GM21423 (cell line): Measurements from ENCODE around the gene RANBP3.
A peak's percentile ranks its signal among the peaks of the same experiment; 100 is the strongest.
"Not testable (repeated sequence)": the region's sequence is repeated elsewhere in the genome, so short reads cannot be mapped to it uniquely, and the experiment has no call there.

Source experiments
- ATAC-seq: cut with Tn5 transposase; IDR thresholded peaks from one replicate; pipeline ENCODE4 v1.9.1; 2021; ENCODE audit warnings: mild to moderate bottlenecking, moderate library complexity; ENCODE audit not compliant: unreplicated experiment

RANBP3 gene

GRCh38 chr19:5967994-5968430, 9.9 kb downstream of the RANBP3 start:
- no peak for ATAC-seq

GRCh38 chr19:5967571-5967970, 10.4 kb downstream of the RANBP3 start:
- ATAC-seq, result no peak

- ATAC-seq, result no peak
Observed at GRCh38 chr19:5966941-5967340, 11.0 kb downstream of the RANBP3 start.

- ATAC-seq, result no peak
Observed at GRCh38 chr19:5966215-5966614, 11.7 kb downstream of the RANBP3 start.

DNA sequence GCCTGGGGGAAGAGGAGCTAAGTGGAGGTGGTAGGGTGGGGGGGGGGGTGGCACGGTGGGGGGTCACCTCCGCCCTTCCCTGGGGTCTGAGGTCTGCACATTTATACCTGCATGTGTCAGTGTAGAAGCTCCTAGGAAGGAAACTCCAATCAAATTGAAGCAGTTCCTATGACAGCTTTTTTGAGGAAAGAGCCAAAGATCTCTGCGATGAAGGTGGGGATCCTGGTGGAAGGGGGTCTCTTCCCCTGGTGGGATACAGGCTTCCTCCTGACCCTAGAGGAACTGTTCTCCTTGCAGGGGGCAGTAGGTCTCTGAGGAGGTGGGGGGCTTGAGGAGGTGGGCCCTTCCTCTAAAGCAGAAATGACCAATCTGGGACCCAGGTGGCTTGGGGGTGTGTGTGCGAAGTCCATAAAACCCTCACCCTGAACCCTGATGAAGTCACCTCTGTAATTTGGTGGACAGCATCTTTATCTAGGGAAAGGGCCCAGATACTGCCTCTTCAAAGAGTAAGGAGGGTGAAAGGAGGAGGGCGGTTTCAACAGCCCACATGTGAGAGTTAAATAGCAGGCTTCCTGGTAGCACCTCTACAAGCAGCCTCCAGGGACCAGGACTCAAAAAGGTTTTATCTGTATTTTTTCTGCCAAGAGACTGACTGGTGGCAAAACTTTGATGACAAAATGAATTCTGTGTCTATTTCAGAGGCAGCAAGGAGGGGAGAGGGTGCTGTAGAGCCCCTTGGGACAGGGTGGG, 12.9 kb downstream of the RANBP3 start:
- no peak for ATAC-seq

DNA sequence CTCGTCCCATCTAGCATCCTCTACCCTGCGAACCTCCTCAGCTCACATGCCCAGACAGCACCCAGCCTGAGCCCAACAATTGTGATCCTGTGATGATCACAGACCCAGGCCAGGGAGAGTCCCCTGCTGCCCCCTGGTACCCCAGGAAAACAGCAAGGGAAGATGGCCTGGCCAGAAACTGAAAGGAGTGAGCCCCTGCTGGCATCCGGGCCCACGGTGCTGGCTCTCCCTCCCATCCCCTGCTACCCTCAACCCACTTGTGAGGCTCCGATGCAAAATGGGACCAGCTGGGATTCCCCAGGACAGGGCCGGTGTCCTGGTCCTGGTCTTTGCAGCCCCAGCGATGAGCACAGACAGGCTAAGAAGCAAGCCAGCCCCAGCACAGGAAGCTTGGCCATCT, 14.1 kb downstream of the RANBP3 start:
- no peak for ATAC-seq

DNA sequence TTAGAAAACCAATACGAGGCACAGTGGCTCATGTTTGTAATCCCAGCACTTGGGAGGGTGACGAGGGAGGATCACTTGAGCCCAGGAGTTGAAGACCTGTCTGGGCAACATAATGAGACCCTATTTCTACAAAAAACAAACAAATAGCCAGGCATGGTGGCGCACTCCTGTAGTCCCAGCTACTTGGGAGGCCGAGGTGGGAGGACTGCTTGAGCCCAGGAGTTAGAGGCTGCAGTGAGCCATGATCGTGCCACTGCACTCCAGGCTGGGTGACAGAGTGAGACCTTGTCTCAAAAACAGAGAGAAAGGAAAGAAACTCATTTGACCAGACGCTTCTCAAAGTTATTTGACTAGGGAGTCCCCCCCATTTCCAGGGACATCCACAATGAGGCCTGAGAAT, 14.7 kb downstream of the RANBP3 start:
- not testable (repeated sequence) for ATAC-seq

DNA sequence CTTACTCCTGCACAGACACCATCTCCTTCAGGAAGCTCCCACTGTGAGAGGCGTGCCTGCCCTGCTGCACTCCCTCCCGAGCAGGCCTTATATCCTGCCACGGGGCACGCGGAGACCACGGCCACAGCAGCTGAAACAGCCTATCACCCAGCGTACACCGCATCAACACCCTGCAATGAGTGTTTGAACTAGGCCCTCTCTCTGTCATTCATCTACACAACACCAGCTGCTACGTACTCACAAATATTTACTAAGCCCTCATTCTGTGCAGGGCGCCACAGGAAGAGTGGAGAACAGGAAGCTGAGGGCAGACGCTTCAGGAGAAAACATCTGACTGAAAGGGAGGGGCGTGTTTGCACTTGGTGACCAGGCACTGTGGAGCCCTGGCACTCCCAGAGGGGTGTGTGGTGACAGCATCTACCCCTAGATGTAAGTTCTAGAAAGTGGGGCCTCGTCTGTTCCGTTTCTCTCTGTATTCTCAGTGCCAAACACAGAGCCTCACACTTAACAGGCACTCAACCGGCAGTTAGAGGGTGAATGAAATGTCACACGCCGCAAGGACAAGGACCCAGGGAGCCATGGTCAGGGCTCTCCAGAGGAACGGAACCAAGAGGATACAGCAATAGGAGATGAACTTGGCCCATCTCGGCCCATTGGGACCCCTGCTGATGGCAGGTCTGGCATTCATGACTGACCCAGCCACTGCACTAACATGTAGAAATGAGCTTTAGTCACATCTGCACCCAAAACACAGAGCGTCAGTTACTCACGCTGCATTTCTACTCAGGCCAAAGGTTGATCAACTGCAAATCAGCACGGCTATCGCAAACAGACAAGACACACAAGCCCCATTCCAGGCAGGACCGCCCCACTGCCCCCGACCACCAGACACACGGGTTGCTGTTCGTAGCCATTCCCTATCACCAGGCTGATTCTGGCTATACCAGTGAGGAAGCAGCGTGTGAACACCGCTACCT, 15.7 kb downstream of the RANBP3 start:
- ATAC-seq, result peak; percentile 58

GRCh38 chr19:5961641-5961968, 16.3 kb downstream of the RANBP3 start:
- not testable (repeated sequence) for ATAC-seq

- no peak for ATAC-seq
Observed at GRCh38 chr19:5960005-5961001, 17.6 kb downstream of the RANBP3 start.

DNA sequence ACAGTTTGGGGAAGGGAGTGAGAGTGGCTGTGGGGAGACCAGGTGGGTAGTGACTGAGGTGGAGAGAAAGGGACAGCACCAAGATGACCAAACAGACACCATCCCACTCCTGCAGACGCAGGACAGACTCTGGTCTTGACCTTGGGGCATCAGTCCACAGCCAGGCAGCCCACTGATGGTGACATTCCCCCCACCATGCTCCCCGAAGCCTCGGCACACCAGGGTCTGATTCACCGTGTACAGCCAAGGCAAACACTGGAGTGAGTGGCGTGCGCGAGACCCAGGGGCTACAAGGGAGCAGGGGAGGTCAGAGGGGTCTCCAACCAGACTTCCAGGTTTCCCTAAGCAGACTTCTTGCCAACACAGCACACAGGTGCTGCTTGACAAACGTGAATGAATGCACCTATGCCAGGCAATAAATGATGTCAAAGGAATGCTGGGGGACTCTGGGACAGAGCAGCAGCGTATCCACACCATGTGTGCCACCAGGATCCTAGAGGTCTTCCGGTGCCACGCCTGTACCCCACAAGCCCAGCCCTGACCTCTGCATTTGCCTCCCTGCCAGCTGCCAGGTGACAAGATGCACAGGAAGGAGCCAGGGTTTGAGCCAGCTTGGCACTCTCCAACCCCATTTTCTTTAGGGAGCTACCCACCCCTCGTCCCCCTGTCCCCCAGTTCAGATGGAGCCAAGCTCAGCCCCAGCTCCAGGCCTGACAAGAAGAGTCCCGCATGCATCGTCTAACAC, 18.5 kb downstream of the RANBP3 start:
- no peak for ATAC-seq

DNA sequence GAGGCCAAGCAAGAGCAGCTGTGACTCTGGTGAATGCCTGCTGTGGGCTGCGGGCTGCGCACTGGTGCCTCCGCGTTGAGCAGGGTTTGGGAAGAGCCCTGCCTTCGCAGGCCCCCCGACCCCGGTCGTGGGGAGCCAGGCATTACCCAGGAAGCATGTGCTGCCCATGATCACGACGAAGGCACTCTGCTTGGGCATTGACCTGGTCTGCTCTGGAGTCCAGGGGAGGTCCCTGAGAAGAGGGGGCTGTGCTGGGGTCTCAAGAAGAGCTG, 19.2 kb downstream of the RANBP3 start:
- ATAC-seq, result no peak

DNA sequence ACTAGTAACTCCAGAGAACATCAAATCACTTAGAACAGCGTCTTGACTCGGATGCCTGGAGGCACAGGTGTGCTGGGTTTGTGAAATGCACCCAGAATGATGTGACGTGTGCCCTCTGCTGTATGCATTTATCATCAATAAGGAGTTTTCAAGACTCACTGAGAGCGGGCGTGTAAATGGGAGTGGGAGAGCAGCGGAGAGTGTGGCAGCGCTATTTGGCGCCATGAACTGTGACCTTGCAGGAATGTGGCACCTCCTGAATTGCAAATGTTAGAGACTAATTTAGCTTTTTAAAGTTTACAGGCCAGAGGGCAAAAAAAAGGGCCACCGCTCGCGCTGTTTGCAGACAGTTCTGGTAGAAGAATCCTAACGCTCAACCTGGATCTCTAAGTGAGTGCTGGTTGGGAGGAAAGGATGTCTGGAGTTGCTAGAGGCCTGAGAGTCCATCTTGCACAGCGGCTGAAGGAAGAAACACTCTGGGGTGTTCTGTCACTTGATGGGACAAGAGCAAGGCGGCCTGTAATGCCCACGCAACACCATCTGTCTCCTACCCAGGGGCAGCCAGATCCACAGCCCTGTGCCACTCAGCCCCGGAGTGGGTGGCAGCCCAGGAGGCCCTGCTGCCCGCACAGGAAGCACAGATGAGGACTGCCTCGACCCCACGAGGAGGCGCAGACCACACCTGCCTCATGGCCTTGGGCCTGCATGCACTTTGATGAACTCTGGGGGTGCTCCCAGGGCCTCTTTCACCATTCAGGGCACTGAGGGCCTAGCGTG, 19.7 kb downstream of the RANBP3 start:
- ATAC-seq, result no peak

GRCh38 chr19:5957170-5957569, 20.8 kb downstream of the RANBP3 start:
- no peak for ATAC-seq

DNA sequence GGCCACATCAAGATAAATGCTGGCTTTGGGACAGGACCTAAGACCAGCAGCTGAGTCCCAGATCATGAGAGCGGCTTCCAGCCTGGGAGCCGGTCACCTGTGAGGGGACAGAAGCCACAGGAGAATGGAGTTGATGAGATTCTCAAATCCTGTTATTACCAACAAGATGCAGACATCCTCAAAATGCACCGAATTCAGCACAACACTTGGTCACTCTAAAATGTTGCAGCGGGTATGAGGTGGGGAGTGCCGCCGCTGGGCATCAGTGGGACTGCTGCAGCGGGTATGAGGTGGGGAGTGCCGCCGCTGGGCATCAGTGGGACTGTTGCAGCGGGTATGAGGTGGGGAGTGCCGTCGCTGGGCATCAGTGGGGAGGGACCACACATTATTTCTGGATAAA, 21.2 kb downstream of the RANBP3 start:
- ATAC-seq, result no peak

- no peak for ATAC-seq
Observed at GRCh38 chr19:5956323-5956722, 21.6 kb downstream of the RANBP3 start.

- no peak for ATAC-seq
Observed at GRCh38 chr19:5955636-5955935, 22.4 kb downstream of the RANBP3 start.

DNA sequence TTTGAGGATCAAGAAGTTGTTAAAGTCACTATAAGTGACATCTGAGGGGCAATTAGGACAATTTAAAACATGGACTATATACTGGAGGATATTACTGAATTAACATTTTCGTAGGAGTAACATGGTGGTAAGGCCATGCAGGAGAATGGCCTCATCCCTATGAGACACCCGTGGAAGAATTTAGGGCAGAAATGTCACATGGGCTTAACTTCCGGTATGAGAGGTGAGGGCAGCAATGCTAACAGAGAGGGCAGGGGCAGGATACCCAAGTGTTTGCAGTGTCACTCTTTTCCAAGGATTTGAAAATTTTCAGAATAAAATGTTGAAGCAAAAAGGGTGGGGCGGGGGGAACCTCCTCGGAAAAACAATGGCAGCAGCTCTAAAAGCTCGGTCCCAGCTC, 23.6 kb downstream of the RANBP3 start:
- ATAC-seq, result no peak

- no peak for ATAC-seq
Observed at GRCh38 chr19:5953680-5954213, 24.2 kb downstream of the RANBP3 start.
